Hepatocyte (in vitro differentiated cells): ENCODE measurements around the gene ELK4.

Experiments used
- EZH2 ChIP-seq: fragments of 200-600 bp; sonication (generic); IDR thresholded peaks from 2 replicates; pipeline ENCODE4 v1.6.1; 2016; ENCODE audit warnings: antibody characterized with exemption, mild to moderate bottlenecking, borderline replicate concordance
- TF ChIP-seq, protein P1 (sequence below): fragments of 200-600 bp; sonication (generic); IDR thresholded peaks from 2 replicates; pipeline ENCODE4 v1.5.1; 2016; ENCODE audit warnings: antibody characterized with exemption, mild to moderate bottlenecking; ENCODE audit not compliant: poor library complexity

DNA sequence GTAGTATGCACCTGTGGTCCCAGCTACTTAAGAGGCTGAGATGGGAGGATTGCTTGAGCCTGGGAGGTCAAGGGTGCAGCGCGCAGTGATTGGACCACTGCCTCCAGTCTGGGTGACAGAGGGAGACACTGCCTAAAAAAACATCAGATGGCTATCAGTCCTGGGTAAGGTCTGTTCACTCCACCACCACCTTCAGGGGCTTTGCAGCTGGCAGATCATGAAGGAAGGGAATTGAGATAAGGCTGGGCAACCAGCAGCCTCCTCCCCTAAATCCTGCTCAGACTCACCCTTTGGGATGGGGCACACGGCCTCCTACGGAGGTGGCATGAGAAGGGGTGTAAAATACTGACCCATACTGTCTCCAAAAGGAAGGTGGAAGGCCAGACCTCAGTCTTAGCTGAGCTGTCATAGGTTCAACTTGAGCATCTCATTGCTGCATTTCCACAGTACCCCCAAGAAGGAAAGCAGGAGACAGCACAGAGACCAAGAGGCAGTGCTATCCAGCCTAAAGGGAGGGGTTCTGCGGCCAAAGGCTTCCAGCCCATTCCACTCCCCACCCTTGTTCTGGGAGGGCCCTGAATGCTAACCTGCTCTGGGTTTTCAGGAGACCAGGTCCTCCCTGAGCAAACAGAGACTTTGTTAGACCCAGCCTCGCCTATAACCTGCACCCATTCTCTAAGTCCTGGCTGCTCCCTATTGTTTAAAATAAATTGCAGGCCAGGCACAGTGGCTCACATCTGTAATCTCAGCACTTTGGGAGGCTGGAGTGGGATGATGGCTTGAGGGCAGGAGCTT is 34.8 kb upstream of the ELK4 start:
- TF ChIP-seq, protein P1, sequence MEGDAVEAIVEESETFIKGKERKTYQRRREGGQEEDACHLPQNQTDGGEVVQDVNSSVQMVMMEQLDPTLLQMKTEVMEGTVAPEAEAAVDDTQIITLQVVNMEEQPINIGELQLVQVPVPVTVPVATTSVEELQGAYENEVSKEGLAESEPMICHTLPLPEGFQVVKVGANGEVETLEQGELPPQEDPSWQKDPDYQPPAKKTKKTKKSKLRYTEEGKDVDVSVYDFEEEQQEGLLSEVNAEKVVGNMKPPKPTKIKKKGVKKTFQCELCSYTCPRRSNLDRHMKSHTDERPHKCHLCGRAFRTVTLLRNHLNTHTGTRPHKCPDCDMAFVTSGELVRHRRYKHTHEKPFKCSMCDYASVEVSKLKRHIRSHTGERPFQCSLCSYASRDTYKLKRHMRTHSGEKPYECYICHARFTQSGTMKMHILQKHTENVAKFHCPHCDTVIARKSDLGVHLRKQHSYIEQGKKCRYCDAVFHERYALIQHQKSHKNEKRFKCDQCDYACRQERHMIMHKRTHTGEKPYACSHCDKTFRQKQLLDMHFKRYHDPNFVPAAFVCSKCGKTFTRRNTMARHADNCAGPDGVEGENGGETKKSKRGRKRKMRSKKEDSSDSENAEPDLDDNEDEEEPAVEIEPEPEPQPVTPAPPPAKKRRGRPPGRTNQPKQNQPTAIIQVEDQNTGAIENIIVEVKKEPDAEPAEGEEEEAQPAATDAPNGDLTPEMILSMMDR = no peak
- TF ChIP-seq EZH2 = no peak
